Calu3 (cell line): ENCODE results near the gene MDK. TPM values are rescaled to one million over a fixed set of nuclear protein-coding genes. Genes with fewer than 3 reads are reported as not detected.

Experiments
- BruUV-seq: library from RNA; stranded (reverse); fragments of 400-500 nt; replicated peaks from 2 replicates; lab custom pipeline; 2021; lab: Mats Ljungman, UMichigan
- CTCF ChIA-PET: fragments of 300-600 bp; sonication (Branson Sonifier 250); formaldehyde crosslinking; loops from one replicate; lab custom pipeline; 2022; ENCODE audit warnings: antibody characterized with exemption; lab: Charles Lee
- DNase-seq: peaks from one replicate; pipeline ENCODE4 v3.0.0; 2022
- H3K27ac Mint-ChIP-seq: one replicate; pipeline ENCODE4 v1.8.0; 2022; ENCODE audit warnings: mixed read lengths; ENCODE audit not compliant: unreplicated experiment
- H3K27me3 Mint-ChIP-seq: one replicate; pipeline ENCODE4 v1.8.0; 2022; ENCODE audit warnings: mixed read lengths; ENCODE audit not compliant: unreplicated experiment
- H3K36me3 Mint-ChIP-seq: one replicate; pipeline ENCODE4 v1.8.0; 2022; ENCODE audit warnings: mild to moderate bottlenecking, moderate library complexity, mixed read lengths; ENCODE audit not compliant: insufficient read depth, unreplicated experiment
- H3K4me1 Mint-ChIP-seq: one replicate; pipeline ENCODE4 v1.8.0; 2022; ENCODE audit warnings: mild to moderate bottlenecking, low read depth, mixed read lengths; ENCODE audit not compliant: unreplicated experiment
- H3K4me3 Mint-ChIP-seq: one replicate; pipeline ENCODE4 v1.8.0; 2022; ENCODE audit warnings: mild to moderate bottlenecking, low read depth, moderate library complexity, mixed read lengths; ENCODE audit not compliant: unreplicated experiment
- H3K9me3 Mint-ChIP-seq: one replicate; pipeline ENCODE4 v1.8.0; 2022; ENCODE audit warnings: low read depth, mixed read lengths; ENCODE audit not compliant: unreplicated experiment
- intact Hi-C: fragments of 100-400 bp; cut with micrococcal nuclease; formaldehyde crosslinking; loops from one replicate; pipeline ENCODE4 v1.10.0; 2022; ENCODE audit not compliant: unreplicated experiment
- total RNA-seq: library from RNA; stranded (reverse); gene quantifications from 2 replicates; pipeline ENCODE4 v1.2.3, GENCODE V29; 2022
- TF ChIP-seq, protein P1 (sequence below): fragments of 200-600 bp; IDR thresholded peaks from one replicate; pipeline ENCODE4 v1.8.0; 2022; ENCODE audit warnings: antibody characterized with exemption; ENCODE audit not compliant: unreplicated experiment

Gene MDK
- total RNA-seq, 1 experiment from 2014 or later = 74.9 TPM

DNA sequence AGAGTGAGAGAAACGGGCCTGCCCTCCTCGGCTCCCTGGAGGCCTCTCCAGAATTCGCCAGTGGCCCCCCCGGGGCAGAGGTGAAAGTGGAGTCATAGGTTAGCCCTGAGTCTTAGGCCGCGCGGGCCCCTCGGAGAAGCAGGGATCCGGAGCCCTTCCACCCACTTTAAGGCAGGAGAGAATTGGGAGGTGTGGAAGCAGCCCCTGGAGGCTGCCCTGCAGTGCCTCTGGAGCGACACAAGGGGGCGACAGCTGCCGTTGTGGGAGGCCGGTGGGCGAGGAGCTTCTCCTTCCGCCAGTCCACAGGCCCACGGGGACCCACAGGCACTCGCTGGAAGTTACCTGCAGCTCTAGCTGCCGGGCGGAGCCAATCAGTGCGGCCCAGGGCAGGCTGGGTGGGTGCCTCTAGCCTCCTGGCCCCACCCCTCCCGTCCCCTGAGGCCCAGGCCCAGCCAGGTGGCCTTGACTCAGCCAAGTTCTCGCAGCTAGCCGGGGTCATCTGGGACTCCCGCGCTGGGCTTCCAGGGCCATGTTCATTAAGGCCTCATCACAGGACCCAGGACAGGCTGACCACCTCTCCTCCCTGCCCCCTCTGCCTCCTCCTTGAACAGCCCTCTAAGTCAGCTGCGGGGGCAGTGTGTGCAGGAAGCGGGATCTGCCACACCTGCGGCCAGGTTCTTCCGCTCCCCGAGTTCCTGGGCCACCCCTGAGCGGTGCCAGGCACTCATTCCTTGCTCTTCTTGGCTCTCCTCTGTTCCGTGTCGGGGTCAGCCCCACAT, 29.2 kb upstream of the MDK start:
- Mint-ChIP-seq H3K4me3 (no peak overlapping the region), H3K27me3 (peaks cover 1% of the 10 kb centered on the region), H3K27ac (no peak overlapping the region), H3K4me1 (peaks cover 20% of the 10 kb centered on the region), H3K36me3 (peaks cover 15% of the 10 kb centered on the region), H3K9me3 (no peaks in the 10 kb centered on the region)
- peak; percentile 30 for DNase-seq
- CTCF ChIA-PET = interaction anchor here (1.0 to 1.6 kb wide), 3 partner anchors 9 to 15 kb away, joined by 3 to 5 read pairs (median 5); no protein-coding TSS in a partner anchor
- no TSS peak for BruUV-seq
- TF ChIP-seq, protein P1, sequence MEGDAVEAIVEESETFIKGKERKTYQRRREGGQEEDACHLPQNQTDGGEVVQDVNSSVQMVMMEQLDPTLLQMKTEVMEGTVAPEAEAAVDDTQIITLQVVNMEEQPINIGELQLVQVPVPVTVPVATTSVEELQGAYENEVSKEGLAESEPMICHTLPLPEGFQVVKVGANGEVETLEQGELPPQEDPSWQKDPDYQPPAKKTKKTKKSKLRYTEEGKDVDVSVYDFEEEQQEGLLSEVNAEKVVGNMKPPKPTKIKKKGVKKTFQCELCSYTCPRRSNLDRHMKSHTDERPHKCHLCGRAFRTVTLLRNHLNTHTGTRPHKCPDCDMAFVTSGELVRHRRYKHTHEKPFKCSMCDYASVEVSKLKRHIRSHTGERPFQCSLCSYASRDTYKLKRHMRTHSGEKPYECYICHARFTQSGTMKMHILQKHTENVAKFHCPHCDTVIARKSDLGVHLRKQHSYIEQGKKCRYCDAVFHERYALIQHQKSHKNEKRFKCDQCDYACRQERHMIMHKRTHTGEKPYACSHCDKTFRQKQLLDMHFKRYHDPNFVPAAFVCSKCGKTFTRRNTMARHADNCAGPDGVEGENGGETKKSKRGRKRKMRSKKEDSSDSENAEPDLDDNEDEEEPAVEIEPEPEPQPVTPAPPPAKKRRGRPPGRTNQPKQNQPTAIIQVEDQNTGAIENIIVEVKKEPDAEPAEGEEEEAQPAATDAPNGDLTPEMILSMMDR = peak; percentile 69
- intact Hi-C loops = no loop called here

- Mint-ChIP-seq H3K27me3 (no peaks in the 10 kb centered on the region), H3K4me3 (no peak overlapping the region), H3K4me1 (peaks cover 20% of the 10 kb centered on the region), H3K9me3 (no peaks in the 10 kb centered on the region), H3K36me3 (peaks cover 2% of the 10 kb centered on the region), H3K27ac (no peak overlapping the region)
- CTCF ChIA-PET = interaction anchor here (1.2 kb wide), 1 partner anchor 10 kb away, joined by 3 read pairs; no protein-coding TSS in a partner anchor
- intact Hi-C loops = no loop called here
- DNase-seq = no peak
- TF ChIP-seq, protein P1 = no peak
- BruUV-seq = no TSS peak
These were observed 27.8 kb upstream of the MDK start for GRCh38 chr11:46353698-46354097.

- H3K4me3 Mint-ChIP-seq = no peak overlapping the region
- H3K27me3 Mint-ChIP-seq = no peaks in the 10 kb centered on the region
- H3K9me3 Mint-ChIP-seq = no peaks in the 10 kb centered on the region
- BruUV-seq = no TSS peak
- peaks cover 14% of the 10 kb centered on the region for H3K4me1 Mint-ChIP-seq
- CTCF ChIA-PET = no interaction called here
- no peak for DNase-seq
- H3K36me3 Mint-ChIP-seq = no peaks in the 10 kb centered on the region
- no peak overlapping the region for H3K27ac Mint-ChIP-seq
- intact Hi-C loops = no loop called here
- TF ChIP-seq, protein P1 = no peak
These were observed 24.5 kb upstream of the MDK start for GRCh38 chr11:46356924-46357482.

DNA sequence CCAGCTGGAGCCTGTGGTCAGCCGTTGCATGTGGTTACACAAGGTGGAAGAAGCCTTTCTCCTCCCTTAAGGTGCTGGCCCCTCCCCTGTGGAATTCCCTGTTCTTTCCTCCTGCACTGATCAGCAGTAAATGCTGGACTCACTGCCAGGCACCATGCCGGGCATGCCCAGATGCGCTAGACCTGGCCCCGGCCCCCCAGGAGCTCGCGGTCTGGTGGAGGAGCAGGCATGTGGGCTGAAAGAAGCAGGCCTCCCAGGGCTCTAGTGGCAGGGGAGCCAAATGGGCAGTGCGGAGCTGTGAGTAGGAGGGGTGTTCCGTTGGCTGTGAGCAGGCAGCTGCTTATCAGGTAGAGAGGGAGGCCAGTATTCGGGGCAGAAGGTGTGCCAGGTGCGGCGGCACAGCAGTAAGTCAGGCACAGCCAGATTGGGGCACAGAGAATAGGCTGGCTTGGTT, 24.0 kb upstream of the MDK start:
- Mint-ChIP-seq H3K4me1 (peaks cover 17% of the 10 kb centered on the region), H3K4me3 (no peak overlapping the region), H3K36me3 (no peaks in the 10 kb centered on the region), H3K27ac (no peak overlapping the region), H3K27me3 (no peaks in the 10 kb centered on the region), H3K9me3 (no peaks in the 10 kb centered on the region)
- TF ChIP-seq, protein P1 = no peak
- DNase-seq = no peak
- CTCF ChIA-PET = no interaction called here
- no TSS peak for BruUV-seq
- intact Hi-C loops = no loop called here
